T47D (cell line): ENCODE data around the gene ZFYVE26.
"Not testable (repeated sequence)": the region's sequence is repeated elsewhere in the genome, so short reads cannot be mapped to it uniquely, and the experiment has no call there.

Source experiments
- DNase-seq, 2 experiments: peaks; one replicate each; pipeline versions ENCODE4 v3.0.0 to v3.0.0-alpha.2; 2011 to 2012; ENCODE audit warnings: low read depth in 1 of 2, low spot score in 1 of 2
- JUND ChIP-seq: IDR thresholded peaks from 2 replicates; pipeline ENCODE4 v1.6.1; 2012; ENCODE audit warnings: low read depth
- in situ Hi-C: cut with HindIII; loops from 2 replicates; pipeline ENCODE4 v1.10.0; 2016; ENCODE audit warnings: low sequenced_read_pairs, low pct_unique_long_range_greater_than_20kb

ZFYVE26 gene

DNA sequence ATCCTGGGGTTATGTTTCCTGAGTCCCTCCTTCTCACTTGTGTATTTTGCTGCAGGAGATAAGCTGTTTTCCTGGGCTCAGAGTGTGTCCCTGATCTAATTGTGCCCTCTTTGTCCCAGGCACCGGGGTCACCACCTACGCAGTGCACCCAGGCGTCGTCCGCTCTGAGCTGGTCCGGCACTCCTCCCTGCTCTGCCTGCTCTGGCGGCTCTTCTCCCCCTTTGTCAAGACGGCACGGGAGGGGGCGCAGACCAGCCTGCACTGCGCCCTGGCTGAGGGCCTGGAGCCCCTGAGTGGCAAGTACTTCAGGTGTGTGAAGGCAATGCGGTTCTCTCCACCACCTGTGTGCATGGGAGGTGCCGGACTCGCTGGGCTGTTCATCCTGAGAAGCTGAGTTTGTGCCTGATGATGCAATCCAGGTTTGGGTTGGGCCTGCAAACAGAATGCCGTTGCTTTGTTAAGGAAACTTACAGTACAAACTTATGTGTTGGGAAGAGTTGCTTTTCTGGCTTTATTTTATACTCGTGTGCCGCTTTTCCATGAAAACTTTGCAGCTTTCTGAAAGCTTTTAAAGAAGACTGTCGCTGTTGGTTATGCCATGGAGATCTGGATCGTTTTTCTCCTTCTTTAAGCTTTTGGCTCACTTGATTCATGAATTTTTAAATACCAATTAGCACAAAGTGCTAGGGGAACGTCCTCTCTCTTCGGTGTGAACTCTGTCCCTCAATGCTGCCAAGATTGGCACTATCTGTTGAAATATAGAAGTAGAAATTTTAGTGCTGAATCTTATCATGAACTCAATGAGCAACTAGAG is 87.1 kb downstream of the ZFYVE26 start:
- DNase-seq: peak in 1 of 2 experiments; percentile 51
- TF ChIP-seq JUND: no peak
- in situ Hi-C loops: no loop called here

- TF ChIP-seq JUND: no peak
- peak in 1 of 2 experiments; percentile 43 for DNase-seq
- in situ Hi-C loops: no loop called here
Observed at GRCh38 chr14:67728258-67728657, 88.1 kb downstream of the ZFYVE26 start.

- no peak for TF ChIP-seq JUND
- in situ Hi-C loops: no loop called here
- DNase-seq: no peak
Observed at GRCh38 chr14:67727361-67727760, 89.0 kb downstream of the ZFYVE26 start.

DNA sequence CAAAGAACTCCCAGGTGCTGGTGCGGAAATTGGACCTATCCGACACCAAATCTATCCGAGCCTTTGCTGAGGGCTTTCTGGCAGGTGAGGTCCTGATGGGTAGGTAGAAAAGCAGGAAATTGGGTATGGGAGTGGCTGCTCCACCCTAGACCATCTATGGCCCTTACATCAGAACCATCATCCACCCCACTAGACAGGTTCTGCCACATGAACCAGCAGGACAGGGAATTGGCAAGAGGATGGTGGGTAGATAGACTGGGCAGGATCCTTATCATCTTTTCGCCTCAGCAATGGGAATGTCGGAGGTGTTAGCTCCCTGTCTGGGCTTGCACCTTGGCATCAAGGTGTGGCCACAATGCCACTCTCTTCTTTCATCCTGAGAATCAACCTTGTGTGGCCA is 91.2 kb downstream of the ZFYVE26 start:
- no peak for TF ChIP-seq JUND
- DNase-seq: peak in 1 of 2 experiments; percentile 24
- in situ Hi-C loops: no loop called here

DNA sequence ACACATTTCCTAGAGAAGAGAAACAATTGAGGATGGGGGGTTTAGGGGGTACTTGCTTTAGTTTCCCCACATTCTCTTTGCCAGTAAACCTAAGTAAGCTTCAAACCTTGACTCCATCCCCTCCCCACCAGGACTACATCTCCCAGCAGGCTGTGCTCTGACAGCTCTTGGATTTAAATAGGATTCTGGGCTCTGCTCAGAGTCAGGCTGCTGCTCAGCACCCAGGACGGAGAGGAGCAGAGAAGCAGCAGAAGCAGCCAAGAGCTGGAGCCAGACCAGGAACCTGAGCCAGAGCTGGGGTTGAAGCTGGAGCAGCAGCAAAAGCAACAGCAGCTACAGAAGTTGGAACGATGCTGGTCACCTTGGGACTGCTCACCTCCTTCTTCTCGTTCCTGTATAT is 94.1 kb downstream of the ZFYVE26 start:
- in situ Hi-C loops: no loop called here
- DNase-seq: peak; percentile 41 to 62
- TF ChIP-seq JUND: no peak

GRCh38 chr14:67721875-67722274 is 94.5 kb downstream of the ZFYVE26 start:
- DNase-seq: no peak
- TF ChIP-seq JUND: no peak
- in situ Hi-C loops: no loop called here

DNA sequence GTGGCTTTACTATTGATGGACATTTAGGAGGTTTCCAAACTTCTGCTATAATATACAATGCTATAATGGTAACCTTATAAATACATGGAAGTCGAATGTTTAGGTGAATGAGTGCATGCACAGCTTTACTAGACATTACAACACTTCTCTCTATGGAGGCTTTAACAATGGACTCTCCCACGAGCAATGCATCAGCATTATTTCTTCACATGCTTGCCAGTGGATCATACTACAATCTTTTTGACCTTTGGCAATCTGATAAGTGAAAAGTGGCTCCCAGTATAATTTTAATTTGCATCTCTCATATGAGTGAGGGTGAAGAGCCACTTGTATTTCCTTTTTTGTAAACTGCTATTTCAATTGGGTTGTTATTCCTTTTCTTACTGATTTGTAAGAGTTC is 96.5 kb downstream of the ZFYVE26 start:
- TF ChIP-seq JUND: no peak
- no peak for DNase-seq
- in situ Hi-C loops: no loop called here

- in situ Hi-C loops, DNase-seq: not testable (repeated sequence)
Observed at GRCh38 chr14:67719385-67719784, 97.0 kb downstream of the ZFYVE26 start.

DNA sequence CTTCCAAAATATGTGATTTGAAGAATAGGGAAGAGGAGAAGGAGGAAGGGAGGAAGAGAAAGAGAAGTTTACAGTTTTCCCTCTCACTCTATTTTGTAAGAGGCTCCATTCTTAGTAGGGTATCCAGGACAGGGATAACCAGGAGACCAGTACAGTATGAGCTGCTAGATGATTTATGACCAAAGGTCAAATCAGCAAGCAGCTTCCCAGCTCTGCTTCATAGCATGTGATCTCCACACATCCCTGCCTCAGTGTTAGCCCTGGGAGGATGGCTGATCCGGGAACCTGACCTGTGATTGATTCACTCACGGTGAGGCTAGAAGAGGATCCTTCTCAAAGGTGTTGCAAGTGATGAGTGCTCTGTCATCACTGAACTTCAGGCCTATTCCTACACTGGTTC is 98.1 kb downstream of the ZFYVE26 start:
- in situ Hi-C loops: no loop called here
- no peak for DNase-seq

GRCh38 chr14:67717048-67717447 is 99.3 kb downstream of the ZFYVE26 start:
- TF ChIP-seq JUND: no peak
- DNase-seq: no peak
- in situ Hi-C loops: no loop called here

More for the DNA sequence above, 98.1 kb downstream of the ZFYVE26 start:
- TF ChIP-seq JUND: no peak

DNA sequence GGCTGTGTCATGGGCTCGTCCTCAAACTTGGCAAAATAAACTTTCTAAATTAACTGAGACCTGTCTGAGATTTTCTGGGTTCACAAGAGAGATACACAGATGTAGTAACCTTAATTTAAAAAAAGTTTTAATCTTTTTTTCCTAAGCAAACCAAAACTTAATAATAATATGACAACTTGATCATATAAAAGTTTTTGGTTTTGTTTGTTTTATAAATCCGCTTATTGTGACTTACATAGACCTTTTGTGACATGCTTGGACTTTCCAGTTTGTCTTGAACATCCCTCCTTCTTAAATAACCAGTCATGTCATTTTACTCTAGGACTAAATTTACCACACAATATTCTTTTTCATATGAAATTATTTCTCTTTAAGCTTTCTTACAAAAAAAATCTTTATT is 106.2 kb downstream of the ZFYVE26 start:
- peak in 1 of 2 experiments; percentile 49 for DNase-seq
- in situ Hi-C loops: no loop called here
- no peak for TF ChIP-seq JUND

GRCh38 chr14:67709796-67710195 is 106.6 kb downstream of the ZFYVE26 start:
- in situ Hi-C loops, DNase-seq: not testable (repeated sequence)

DNA sequence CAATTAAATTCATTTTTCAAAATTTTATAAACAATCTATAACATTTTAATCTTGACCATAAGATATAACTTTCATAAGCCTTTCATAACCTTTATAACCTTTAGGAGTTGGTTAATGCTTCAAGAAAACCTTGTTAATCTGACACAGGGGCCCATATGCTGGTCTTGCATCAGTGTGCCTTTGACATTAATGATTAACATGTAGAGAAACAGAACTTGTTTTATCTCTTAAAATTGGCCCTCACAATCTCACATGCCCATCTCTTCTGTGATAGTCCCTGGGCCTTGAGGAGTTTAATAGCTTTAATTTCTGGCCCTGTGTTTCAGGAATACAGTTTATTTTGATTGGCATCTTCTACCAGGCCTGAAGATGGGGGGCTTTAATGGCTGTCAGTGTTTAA is 107.0 kb downstream of the ZFYVE26 start:
- DNase-seq, in situ Hi-C loops: not testable (repeated sequence)

DNA sequence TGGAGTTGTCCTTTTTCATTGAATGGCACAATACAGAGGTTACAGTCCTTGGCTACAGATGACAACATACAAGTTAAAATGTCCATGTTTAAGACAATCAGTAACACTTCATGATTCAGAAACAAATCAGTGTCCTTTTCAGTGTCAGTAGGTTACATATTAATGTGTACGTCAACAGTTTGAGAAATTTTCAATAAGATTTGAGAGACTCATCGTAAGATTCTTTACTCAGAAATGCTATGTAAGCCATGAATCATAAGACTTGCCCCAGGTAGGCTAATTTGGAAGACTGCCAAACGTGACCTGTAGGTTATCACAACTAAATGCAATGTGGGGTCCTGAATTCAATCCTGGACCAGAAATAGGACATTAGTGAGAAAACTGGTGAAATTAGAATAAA is 111.2 kb downstream of the ZFYVE26 start:
- in situ Hi-C loops: no loop called here
- DNase-seq: no peak

More for the DNA sequence above, 111.2 kb downstream of the ZFYVE26 start:
- TF ChIP-seq JUND: no peak
